HEK293 (cell line): ENCODE measurements around the gene FAM89B.
A peak's percentile ranks its signal among the peaks of the same experiment; 100 is the strongest.

Source experiments
- CTCF ChIA-PET: fragments of 350-600 bp; formaldehyde crosslinking; extraction: SDS; loops from one replicate; lab custom pipeline; 2021; ENCODE audit warnings: antibody characterized with exemption; lab: Yijun Ruan, JAX
- POLR2A ChIA-PET: fragments of 300-600 bp; formaldehyde crosslinking; extraction: SDS; loops from one replicate; lab custom pipeline; 2020; ENCODE audit warnings: antibody characterized with exemption, inconsistent platforms; lab: Yijun Ruan, JAX
- H3K27ac ChIP-seq: fragments of 200-500 bp; sonication (Bioruptor generic); 2 replicates; pipeline ENCODE4 v1.5.1; 2014; ENCODE audit warnings: low read depth, low read length, control low read depth, inconsistent platforms; ENCODE audit errors: extremely low read depth
- H3K36me3 ChIP-seq, 2 experiments: fragments of 200-500 bp in 1 of 2; sonication (Bioruptor generic) in 1 of 2; 1 replicate in 1 of 2; 2 replicates in 1 of 2; pipeline ENCODE4 v1.5.1; 2014 to 2017; ENCODE audit warnings: inconsistent platforms in 2 of 2, low read length in 2 of 2; ENCODE audit not compliant: control insufficient read depth in 2 of 2, insufficient read depth in 1 of 2
- H3K4me1 ChIP-seq: fragments of 200-500 bp; sonication (Bioruptor generic); 2 replicates; pipeline ENCODE4 v1.5.1; 2014; ENCODE audit warnings: mild to moderate bottlenecking, low read length, inconsistent platforms; ENCODE audit not compliant: control insufficient read depth, insufficient read depth
- H3K4me3 ChIP-seq: 2 replicates; pipeline ENCODE4 v1.5.1; 2011; ENCODE audit warnings: low read depth, mild to moderate bottlenecking, control low read depth, low read length, moderate library complexity
- H3K9me3 ChIP-seq: fragments of 200-500 bp; sonication (Bioruptor generic); 2 replicates; pipeline ENCODE4 v1.5.1; 2014; ENCODE audit warnings: low read depth, low read length, inconsistent platforms; ENCODE audit not compliant: control insufficient read depth, insufficient read depth
- HOXA7 ChIP-seq: sonication (generic); formaldehyde crosslinking; IDR thresholded peaks from 2 replicates; pipeline ENCODE4 v1.8.1; 2022; ENCODE audit warnings: missing genetic modification reagents, borderline replicate concordance
- IKZF3 ChIP-seq: fragments of 450-650 bp; IDR thresholded peaks from 2 replicates; pipeline ENCODE4 v1.5.0; 2018; ENCODE audit warnings: missing biosample characterization, mild to moderate bottlenecking, missing genetic modification characterization, moderate library complexity
- SCRT2 ChIP-seq: fragments of 450-650 bp; formaldehyde crosslinking; IDR thresholded peaks from 2 replicates; pipeline ENCODE4 v1.5.1; 2016; ENCODE audit warnings: missing biosample characterization, missing genetic modification characterization
- ZBTB20 ChIP-seq: fragments of 450-650 bp; formaldehyde crosslinking; IDR thresholded peaks from 2 replicates; pipeline ENCODE4 v1.5.1; 2016; ENCODE audit warnings: missing biosample characterization, missing genetic modification characterization
- ZBTB6 ChIP-seq: fragments of 450-650 bp; formaldehyde crosslinking; IDR thresholded peaks from 2 replicates; pipeline ENCODE4 v1.5.1; 2017; ENCODE audit warnings: missing biosample characterization, missing genetic modification characterization
- ZNF10 ChIP-seq: fragments of 450-650 bp; formaldehyde crosslinking; IDR thresholded peaks from 2 replicates; pipeline ENCODE4 v1.5.1; 2017; ENCODE audit warnings: missing biosample characterization, missing genetic modification characterization
- ZNF133 ChIP-seq: fragments of 450-650 bp; formaldehyde crosslinking; IDR thresholded peaks from 2 replicates; pipeline ENCODE4 v1.5.1; 2016; ENCODE audit warnings: missing biosample characterization, missing genetic modification characterization
- ZNF18 ChIP-seq: fragments of 450-650 bp; formaldehyde crosslinking; IDR thresholded peaks from 2 replicates; pipeline ENCODE4 v1.5.1; 2016; ENCODE audit warnings: missing biosample characterization, missing genetic modification characterization
- ZNF23 ChIP-seq: fragments of 450-650 bp; formaldehyde crosslinking; IDR thresholded peaks from 2 replicates; pipeline ENCODE4 v1.5.1; 2016; ENCODE audit warnings: missing biosample characterization, missing genetic modification characterization, borderline replicate concordance
- ZNF335 ChIP-seq: fragments of 450-650 bp; formaldehyde crosslinking; conservative IDR thresholded peaks from 2 replicates; pipeline ENCODE4 v1.5.1; 2016; ENCODE audit warnings: missing biosample characterization, missing genetic modification characterization
- ZNF341 ChIP-seq: fragments of 450-650 bp; formaldehyde crosslinking; IDR thresholded peaks from 2 replicates; pipeline ENCODE4; 2016; ENCODE audit warnings: low read depth, missing biosample characterization, missing genetic modification characterization
- ZNF404 ChIP-seq: fragments of 450-650 bp; formaldehyde crosslinking; IDR thresholded peaks from 2 replicates; pipeline ENCODE4 v1.5.1; 2017; ENCODE audit warnings: missing biosample characterization, missing genetic modification characterization
- ZNF514 ChIP-seq: fragments of 450-650 bp; formaldehyde crosslinking; IDR thresholded peaks from 2 replicates; pipeline ENCODE4 v1.5.1; 2016; ENCODE audit warnings: missing biosample characterization, missing genetic modification characterization
- ZNF529 ChIP-seq: fragments of 450-650 bp; formaldehyde crosslinking; IDR thresholded peaks from 2 replicates; pipeline ENCODE4 v1.5.1; 2017; ENCODE audit warnings: missing genetic modification characterization, missing biosample characterization; ENCODE audit not compliant: insufficient replicate concordance
- ZNF624 ChIP-seq: fragments of 450-650 bp; formaldehyde crosslinking; IDR thresholded peaks from 2 replicates; pipeline ENCODE4 v1.5.1; 2017; ENCODE audit warnings: missing biosample characterization, missing genetic modification characterization
- ZNF626 ChIP-seq: fragments of 450-650 bp; sonication (Bioruptor Pico); formaldehyde crosslinking; IDR thresholded peaks from 2 replicates; pipeline ENCODE4 v1.5.1; 2018; ENCODE audit warnings: missing biosample characterization, missing genetic modification characterization, inconsistent platforms
- ZNF664 ChIP-seq: fragments of 450-650 bp; formaldehyde crosslinking; IDR thresholded peaks from 2 replicates; pipeline ENCODE4 v1.5.1; 2016; ENCODE audit warnings: missing biosample characterization, missing genetic modification characterization
- ZNF830 ChIP-seq: fragments of 450-650 bp; IDR thresholded peaks from 2 replicates; pipeline ENCODE4 v1.5.0; 2018; ENCODE audit warnings: missing biosample characterization, missing genetic modification characterization, low read depth, mild to moderate bottlenecking, moderate library complexity
- TF ChIP-seq, protein P1 (sequence below): fragments of 450-650 bp; formaldehyde crosslinking; IDR thresholded peaks from 2 replicates; pipeline ENCODE4 v1.5.1; 2016; ENCODE audit warnings: missing biosample characterization, missing genetic modification characterization
- TF ChIP-seq, protein P2 (sequence below): fragments of 450-650 bp; formaldehyde crosslinking; conservative IDR thresholded peaks from 2 replicates; pipeline ENCODE4 v1.5.1; 2016; ENCODE audit warnings: low read depth, missing biosample characterization, missing genetic modification characterization
- TF ChIP-seq, protein P3 (sequence below): fragments of 450-650 bp; formaldehyde crosslinking; IDR thresholded peaks from 2 replicates; pipeline ENCODE4 v1.5.1; 2017; ENCODE audit warnings: missing biosample characterization, missing genetic modification characterization

FAM89B gene

DNA sequence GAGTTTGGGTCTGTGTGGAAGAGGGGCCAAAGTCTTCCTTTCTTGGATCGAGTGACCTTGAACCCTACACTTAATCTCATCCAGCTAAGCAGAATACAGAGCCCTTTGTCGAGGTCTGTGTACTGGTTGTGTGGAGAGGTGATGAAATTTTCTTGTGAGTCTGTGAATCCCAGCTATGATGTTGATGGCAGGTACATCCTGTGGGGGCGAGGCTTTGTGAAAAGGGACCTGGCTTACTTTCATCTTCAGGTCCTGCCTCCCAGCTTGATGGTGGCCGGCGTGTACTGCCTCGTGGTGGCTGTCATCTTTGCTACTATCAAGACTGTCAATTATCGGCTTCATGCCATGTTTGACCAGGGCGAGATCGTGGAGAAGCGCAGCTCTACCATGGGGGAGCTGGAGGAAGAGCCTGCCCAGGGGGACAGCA lies 44.2 kb downstream of the FAM89B start:
- peak; percentile 96 for TF ChIP-seq ZNF529 (tag by site-specific recombination)
- TF ChIP-seq SCRT2 (tag by site-specific recombination), result 0 out of 2 replicates have a peak, but pooled peaks have one; percentile 26
- TF ChIP-seq, protein P1, sequence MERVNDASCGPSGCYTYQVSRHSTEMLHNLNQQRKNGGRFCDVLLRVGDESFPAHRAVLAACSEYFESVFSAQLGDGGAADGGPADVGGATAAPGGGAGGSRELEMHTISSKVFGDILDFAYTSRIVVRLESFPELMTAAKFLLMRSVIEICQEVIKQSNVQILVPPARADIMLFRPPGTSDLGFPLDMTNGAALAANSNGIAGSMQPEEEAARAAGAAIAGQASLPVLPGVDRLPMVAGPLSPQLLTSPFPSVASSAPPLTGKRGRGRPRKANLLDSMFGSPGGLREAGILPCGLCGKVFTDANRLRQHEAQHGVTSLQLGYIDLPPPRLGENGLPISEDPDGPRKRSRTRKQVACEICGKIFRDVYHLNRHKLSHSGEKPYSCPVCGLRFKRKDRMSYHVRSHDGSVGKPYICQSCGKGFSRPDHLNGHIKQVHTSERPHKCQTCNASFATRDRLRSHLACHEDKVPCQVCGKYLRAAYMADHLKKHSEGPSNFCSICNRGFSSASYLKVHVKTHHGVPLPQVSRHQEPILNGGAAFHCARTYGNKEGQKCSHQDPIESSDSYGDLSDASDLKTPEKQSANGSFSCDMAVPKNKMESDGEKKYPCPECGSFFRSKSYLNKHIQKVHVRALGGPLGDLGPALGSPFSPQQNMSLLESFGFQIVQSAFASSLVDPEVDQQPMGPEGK (tag by site-specific recombination), result no peak
- TF ChIP-seq, protein P2, sequence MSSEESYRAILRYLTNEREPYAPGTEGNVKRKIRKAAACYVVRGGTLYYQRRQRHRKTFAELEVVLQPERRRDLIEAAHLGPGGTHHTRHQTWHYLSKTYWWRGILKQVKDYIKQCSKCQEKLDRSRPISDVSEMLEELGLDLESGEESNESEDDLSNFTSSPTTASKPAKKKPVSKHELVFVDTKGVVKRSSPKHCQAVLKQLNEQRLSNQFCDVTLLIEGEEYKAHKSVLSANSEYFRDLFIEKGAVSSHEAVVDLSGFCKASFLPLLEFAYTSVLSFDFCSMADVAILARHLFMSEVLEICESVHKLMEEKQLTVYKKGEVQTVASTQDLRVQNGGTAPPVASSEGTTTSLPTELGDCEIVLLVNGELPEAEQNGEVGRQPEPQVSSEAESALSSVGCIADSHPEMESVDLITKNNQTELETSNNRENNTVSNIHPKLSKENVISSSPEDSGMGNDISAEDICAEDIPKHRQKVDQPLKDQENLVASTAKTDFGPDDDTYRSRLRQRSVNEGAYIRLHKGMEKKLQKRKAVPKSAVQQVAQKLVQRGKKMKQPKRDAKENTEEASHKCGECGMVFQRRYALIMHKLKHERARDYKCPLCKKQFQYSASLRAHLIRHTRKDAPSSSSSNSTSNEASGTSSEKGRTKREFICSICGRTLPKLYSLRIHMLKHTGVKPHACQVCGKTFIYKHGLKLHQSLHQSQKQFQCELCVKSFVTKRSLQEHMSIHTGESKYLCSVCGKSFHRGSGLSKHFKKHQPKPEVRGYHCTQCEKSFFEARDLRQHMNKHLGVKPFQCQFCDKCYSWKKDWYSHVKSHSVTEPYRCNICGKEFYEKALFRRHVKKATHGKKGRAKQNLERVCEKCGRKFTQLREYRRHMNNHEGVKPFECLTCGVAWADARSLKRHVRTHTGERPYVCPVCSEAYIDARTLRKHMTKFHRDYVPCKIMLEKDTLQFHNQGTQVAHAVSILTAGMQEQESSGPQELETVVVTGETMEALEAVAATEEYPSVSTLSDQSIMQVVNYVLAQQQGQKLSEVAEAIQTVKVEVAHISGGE (tag by site-specific recombination), result no peak
- peak; percentile 42; the same call in 1 of the 2 replicates for TF ChIP-seq ZNF341 (tag by site-specific recombination)
- no peak for TF ChIP-seq ZNF18 (tag by site-specific recombination)
- H3K9me3 ChIP-seq, result no peaks in the 10 kb centered on the region
- ChIA-PET POLR2A (interaction anchor here (0.6 kb wide), 1 partner anchor 20 kb away, joined by 6 read pairs; no protein-coding TSS in a partner anchor), CTCF (interaction anchor here (0.9 to 1.3 kb wide), 2 partner anchors 33 to 243 kb away, joined by 3 to 4 read pairs; partner anchors contain the start of gene MUS81)
- peak overlapping the region; percentile 79 for H3K27ac ChIP-seq
- H3K4me1 ChIP-seq, result no peaks in the 10 kb centered on the region
- peak overlapping the region; percentile 91 for H3K4me3 ChIP-seq
- H3K36me3 ChIP-seq, result peaks cover 0 to 65% of the 10 kb centered on the region in 2 experiments; a peak in 1 of 3 replicates

- H3K36me3 ChIP-seq, result peaks cover 0 to 66% of the 10 kb centered on the region in 2 experiments; a peak in 1 of 3 replicates
- POLR2A ChIA-PET, result interaction anchor here (0.6 to 1.4 kb wide), 2 partner anchors 16 to 21 kb away, joined by 3 to 6 read pairs; no protein-coding TSS in a partner anchor
- H3K9me3 ChIP-seq, result no peaks in the 10 kb centered on the region
- H3K27ac ChIP-seq, result no peak overlapping the region
- no peak overlapping the region for H3K4me3 ChIP-seq
- no peaks in the 10 kb centered on the region for H3K4me1 ChIP-seq
- CTCF ChIA-PET, result interaction anchor here (0.9 to 1.3 kb wide), 2 partner anchors 32 to 242 kb away, joined by 3 to 4 read pairs; partner anchors contain the start of gene MUS81
- TF ChIP-seq HOXA7 (CRISPR knock-in tag), result no peak
- TF ChIP-seq ZBTB20 (tag by site-specific recombination), result no peak
- no peak for TF ChIP-seq ZNF624 (tag by site-specific recombination)
- TF ChIP-seq ZNF335 (tag by site-specific recombination), result no peak
- TF ChIP-seq ZNF10 (tag by site-specific recombination), result no peak
- no peak for TF ChIP-seq ZBTB6 (tag by site-specific recombination)
- TF ChIP-seq ZNF404 (tag by site-specific recombination), result no peak
- no peak for TF ChIP-seq ZNF133 (tag by site-specific recombination)
- no peak for TF ChIP-seq ZNF664 (tag by site-specific recombination)
- no peak for TF ChIP-seq IKZF3
- no peak for TF ChIP-seq ZNF23 (tag by site-specific recombination)
- no peak for TF ChIP-seq ZNF514 (tag by site-specific recombination)
- TF ChIP-seq ZNF830 (tag by site-specific recombination), result no peak
- TF ChIP-seq, protein P3, sequence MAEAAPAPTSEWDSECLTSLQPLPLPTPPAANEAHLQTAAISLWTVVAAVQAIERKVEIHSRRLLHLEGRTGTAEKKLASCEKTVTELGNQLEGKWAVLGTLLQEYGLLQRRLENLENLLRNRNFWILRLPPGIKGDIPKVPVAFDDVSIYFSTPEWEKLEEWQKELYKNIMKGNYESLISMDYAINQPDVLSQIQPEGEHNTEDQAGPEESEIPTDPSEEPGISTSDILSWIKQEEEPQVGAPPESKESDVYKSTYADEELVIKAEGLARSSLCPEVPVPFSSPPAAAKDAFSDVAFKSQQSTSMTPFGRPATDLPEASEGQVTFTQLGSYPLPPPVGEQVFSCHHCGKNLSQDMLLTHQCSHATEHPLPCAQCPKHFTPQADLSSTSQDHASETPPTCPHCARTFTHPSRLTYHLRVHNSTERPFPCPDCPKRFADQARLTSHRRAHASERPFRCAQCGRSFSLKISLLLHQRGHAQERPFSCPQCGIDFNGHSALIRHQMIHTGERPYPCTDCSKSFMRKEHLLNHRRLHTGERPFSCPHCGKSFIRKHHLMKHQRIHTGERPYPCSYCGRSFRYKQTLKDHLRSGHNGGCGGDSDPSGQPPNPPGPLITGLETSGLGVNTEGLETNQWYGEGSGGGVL (tag by site-specific recombination), result no peak
- no peak for TF ChIP-seq ZNF626
Measured at GRCh38 chr11:65617136-65617850, 45.0 kb downstream of the FAM89B start.
